WTC11 (cell line): ENCODE data around the gene CD164. TPM values are rescaled to one million over a fixed set of nuclear protein-coding genes. Genes with fewer than 3 reads are reported as not detected.

Experiments used
- ATAC-seq: fragments of 200-7000 bp; cut with Tn5 transposase; 2 replicates; pipeline ENCODE4 v1.10.0; 2021; ENCODE audit warnings: mild to moderate bottlenecking, moderate library complexity
- CTCF ChIA-PET: fragments of 300-600 bp; sonication (Branson Sonifier 250); formaldehyde crosslinking; loops from one replicate; lab custom pipeline; 2021; ENCODE audit warnings: antibody characterized with exemption; lab: Charles Lee
- POLR2A ChIA-PET: fragments of 350-600 bp; sonication (Branson Sonifier 250); formaldehyde crosslinking; loops from one replicate; lab custom pipeline; 2021; ENCODE audit warnings: antibody characterized with exemption; lab: Charles Lee
- DNase-seq: peaks from one replicate; pipeline ENCODE4 v3.0.0; 2021; ENCODE audit warnings: low spot score
- H3K27ac Mint-ChIP-seq: 2 replicates; pipeline ENCODE4 v1.8.0; 2021; ENCODE audit warnings: mixed read lengths
- H3K27me3 Mint-ChIP-seq: 2 replicates; pipeline ENCODE4 v1.8.0; 2021; ENCODE audit warnings: low read depth, mild to moderate bottlenecking, moderate library complexity, mixed read lengths
- H3K36me3 Mint-ChIP-seq: 2 replicates; pipeline ENCODE4 v1.8.0; 2021; ENCODE audit warnings: mixed read lengths
- H3K4me1 Mint-ChIP-seq: 2 replicates; pipeline ENCODE4 v1.8.0; 2022; ENCODE audit warnings: mixed read lengths
- H3K4me3 Mint-ChIP-seq: 2 replicates; pipeline ENCODE4 v1.8.0; 2021; ENCODE audit warnings: mild to moderate bottlenecking, moderate library complexity, mixed read lengths
- H3K9me3 Mint-ChIP-seq: 2 replicates; pipeline ENCODE4 v1.8.0; 2021; ENCODE audit warnings: mixed read lengths
- AR ChIP-seq: fragments of 250-450 bp; sonication (Bioruptor Pico); IDR thresholded peaks from 2 replicates; pipeline ENCODE4 v1.9.0; 2021; ENCODE audit warnings: mild to moderate bottlenecking
- FOXP4 ChIP-seq: sonication (generic); formaldehyde crosslinking; IDR thresholded peaks from 2 replicates; pipeline ENCODE4 v1.8.0; 2022; ENCODE audit warnings: mild to moderate bottlenecking, missing genetic modification reagents
- IRF1 ChIP-seq: sonication (generic); formaldehyde crosslinking; IDR thresholded peaks from 2 replicates; pipeline ENCODE4 v1.8.0; 2023; ENCODE audit warnings: missing genetic modification reagents
- IRF2 ChIP-seq: sonication (generic); formaldehyde crosslinking; IDR thresholded peaks from 2 replicates; pipeline ENCODE4 v1.8.0; 2022; ENCODE audit warnings: low read depth, missing genetic modification reagents, borderline replicate concordance
- JAZF1 ChIP-seq: fragments of 250-450 bp; sonication (Bioruptor Pico); IDR thresholded peaks from 2 replicates; pipeline ENCODE4 v1.9.0; 2021; ENCODE audit warnings: moderate library complexity, mild to moderate bottlenecking, inconsistent platforms
- JUN ChIP-seq: sonication (generic); formaldehyde crosslinking; IDR thresholded peaks from 2 replicates; pipeline ENCODE4 v1.8.0; 2023; ENCODE audit warnings: mild to moderate bottlenecking, missing genetic modification reagents
- MXD4 ChIP-seq: fragments of 250-450 bp; sonication (Bioruptor Pico); IDR thresholded peaks from 2 replicates; pipeline ENCODE4 v1.8.0; 2021; ENCODE audit warnings: mild to moderate bottlenecking, moderate library complexity, borderline replicate concordance
- NFYB ChIP-seq: sonication (generic); formaldehyde crosslinking; conservative IDR thresholded peaks from 2 replicates; pipeline ENCODE4 v1.8.0; 2022; ENCODE audit warnings: low read depth, missing genetic modification reagents
- PRDM15 ChIP-seq: sonication (generic); formaldehyde crosslinking; IDR thresholded peaks from 2 replicates; pipeline ENCODE4 v1.8.0; 2022; ENCODE audit warnings: missing genetic modification reagents
- RORB ChIP-seq: fragments of 250-450 bp; sonication (Bioruptor Pico); IDR thresholded peaks from 2 replicates; pipeline ENCODE4 v1.9.0; 2021; ENCODE audit warnings: mild to moderate bottlenecking
- SMAD3 ChIP-seq: sonication (generic); formaldehyde crosslinking; IDR thresholded peaks from 2 replicates; pipeline ENCODE4 v1.8.0; 2022; ENCODE audit warnings: missing genetic modification reagents, mild to moderate bottlenecking, borderline replicate concordance
- TEAD1 ChIP-seq: sonication (generic); formaldehyde crosslinking; IDR thresholded peaks from 2 replicates; pipeline ENCODE4 v1.8.0; 2022; ENCODE audit warnings: mild to moderate bottlenecking, missing genetic modification reagents
- ZNF138 ChIP-seq: sonication (generic); formaldehyde crosslinking; conservative IDR thresholded peaks from 2 replicates; pipeline ENCODE4 v1.8.1; 2022; ENCODE audit warnings: mild to moderate bottlenecking, moderate library complexity, missing genetic modification reagents
- ZNF263 ChIP-seq: sonication (generic); formaldehyde crosslinking; IDR thresholded peaks from 2 replicates; pipeline ENCODE4 v1.8.1; 2022; ENCODE audit warnings: low read depth, mild to moderate bottlenecking, moderate library complexity, missing genetic modification reagents
- ZNF425 ChIP-seq: fragments of 250-450 bp; sonication (Bioruptor Pico); conservative IDR thresholded peaks from 2 replicates; pipeline ENCODE4 v1.9.0; 2021; ENCODE audit warnings: mild to moderate bottlenecking
- total RNA-seq: library from RNA; stranded (reverse); gene quantifications from 3 replicates; pipeline ENCODE4 v1.2.3, GENCODE V29; 2021
- TF ChIP-seq, protein P1 (sequence below): sonication (generic); formaldehyde crosslinking; conservative IDR thresholded peaks from 2 replicates; pipeline ENCODE4 v1.8.1; 2023; ENCODE audit warnings: mild to moderate bottlenecking, low read depth, missing genetic modification reagents, moderate library complexity
- TF ChIP-seq, protein P2 (sequence below): sonication (generic); formaldehyde crosslinking; IDR thresholded peaks from 2 replicates; pipeline ENCODE4 v1.8.1; 2022; ENCODE audit warnings: low read depth, missing genetic modification reagents, borderline replicate concordance

The CD164 gene
- total RNA-seq, 1 experiment from 2014 or later: 74.9 TPM

DNA sequence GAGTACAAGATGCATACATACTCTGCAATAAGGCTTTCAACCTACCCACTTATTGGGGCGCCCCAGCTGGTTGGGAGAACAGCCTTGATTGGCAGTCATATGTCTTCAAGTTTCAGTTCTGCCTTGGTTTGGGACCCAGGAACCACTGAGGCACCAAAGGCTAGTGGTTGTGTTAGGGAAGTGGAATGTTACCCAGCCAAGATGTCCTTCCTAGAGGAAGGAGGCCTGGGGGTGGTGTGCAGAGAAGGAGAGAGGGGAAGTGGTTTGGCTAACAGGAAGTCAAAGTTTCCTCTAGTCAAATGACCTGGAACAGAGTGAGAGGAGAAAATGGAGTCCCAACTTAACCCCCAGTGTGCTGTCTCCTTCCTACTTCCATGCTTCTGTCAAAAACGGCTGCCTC lies 59.4 kb downstream of the CD164 start:
- DNase-seq (no peak), ATAC-seq (no peak)
- Mint-ChIP-seq H3K27me3 (no peaks in the 10 kb centered on the region), H3K4me1 (peaks cover 9% of the 10 kb centered on the region; the same call in 1 of the 2 replicates), H3K9me3 (no peaks in the 10 kb centered on the region), H3K4me3 (no peak overlapping the region), H3K36me3 (no peaks in the 10 kb centered on the region), H3K27ac (no peak overlapping the region)
- TF ChIP-seq ZNF263 (CRISPR knock-in tag) (no peak), MXD4 (CRISPR knock-in tag) (no peak), FOXP4 (no peak), AR (CRISPR knock-in tag) (no peak), NFYB (CRISPR knock-in tag) (no peak), IRF2 (CRISPR knock-in tag) (no peak), ZNF138 (CRISPR knock-in tag) (no peak), IRF1 (CRISPR knock-in tag) (no peak), JAZF1 (CRISPR knock-in tag) (no peak), TEAD1 (CRISPR knock-in tag) (no peak)
- TF ChIP-seq, protein P1, sequence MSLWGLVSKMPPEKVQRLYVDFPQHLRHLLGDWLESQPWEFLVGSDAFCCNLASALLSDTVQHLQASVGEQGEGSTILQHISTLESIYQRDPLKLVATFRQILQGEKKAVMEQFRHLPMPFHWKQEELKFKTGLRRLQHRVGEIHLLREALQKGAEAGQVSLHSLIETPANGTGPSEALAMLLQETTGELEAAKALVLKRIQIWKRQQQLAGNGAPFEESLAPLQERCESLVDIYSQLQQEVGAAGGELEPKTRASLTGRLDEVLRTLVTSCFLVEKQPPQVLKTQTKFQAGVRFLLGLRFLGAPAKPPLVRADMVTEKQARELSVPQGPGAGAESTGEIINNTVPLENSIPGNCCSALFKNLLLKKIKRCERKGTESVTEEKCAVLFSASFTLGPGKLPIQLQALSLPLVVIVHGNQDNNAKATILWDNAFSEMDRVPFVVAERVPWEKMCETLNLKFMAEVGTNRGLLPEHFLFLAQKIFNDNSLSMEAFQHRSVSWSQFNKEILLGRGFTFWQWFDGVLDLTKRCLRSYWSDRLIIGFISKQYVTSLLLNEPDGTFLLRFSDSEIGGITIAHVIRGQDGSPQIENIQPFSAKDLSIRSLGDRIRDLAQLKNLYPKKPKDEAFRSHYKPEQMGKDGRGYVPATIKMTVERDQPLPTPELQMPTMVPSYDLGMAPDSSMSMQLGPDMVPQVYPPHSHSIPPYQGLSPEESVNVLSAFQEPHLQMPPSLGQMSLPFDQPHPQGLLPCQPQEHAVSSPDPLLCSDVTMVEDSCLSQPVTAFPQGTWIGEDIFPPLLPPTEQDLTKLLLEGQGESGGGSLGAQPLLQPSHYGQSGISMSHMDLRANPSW: no peak
- ChIA-PET POLR2A (no interaction called here), CTCF (no interaction called here)

- no peak for DNase-seq
- CTCF ChIA-PET: interaction anchor here (0.6 kb wide), 1 partner anchor 134 kb away, joined by 4 read pairs; the partner anchor contains the start of gene MICAL1
- TF ChIP-seq PRDM15 (CRISPR knock-in tag): no peak
- no peak for TF ChIP-seq ZNF425 (CRISPR knock-in tag)
- TF ChIP-seq RORB (CRISPR knock-in tag): no peak
- no peak for TF ChIP-seq JUN
- TF ChIP-seq, protein P2, sequence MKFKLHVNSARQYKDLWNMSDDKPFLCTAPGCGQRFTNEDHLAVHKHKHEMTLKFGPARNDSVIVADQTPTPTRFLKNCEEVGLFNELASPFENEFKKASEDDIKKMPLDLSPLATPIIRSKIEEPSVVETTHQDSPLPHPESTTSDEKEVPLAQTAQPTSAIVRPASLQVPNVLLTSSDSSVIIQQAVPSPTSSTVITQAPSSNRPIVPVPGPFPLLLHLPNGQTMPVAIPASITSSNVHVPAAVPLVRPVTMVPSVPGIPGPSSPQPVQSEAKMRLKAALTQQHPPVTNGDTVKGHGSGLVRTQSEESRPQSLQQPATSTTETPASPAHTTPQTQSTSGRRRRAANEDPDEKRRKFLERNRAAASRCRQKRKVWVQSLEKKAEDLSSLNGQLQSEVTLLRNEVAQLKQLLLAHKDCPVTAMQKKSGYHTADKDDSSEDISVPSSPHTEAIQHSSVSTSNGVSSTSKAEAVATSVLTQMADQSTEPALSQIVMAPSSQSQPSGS (CRISPR knock-in tag): no peak
- TF ChIP-seq SMAD3: no peak
- no peak for TF ChIP-seq NFYB (CRISPR knock-in tag)
Observed at GRCh38 chr6:109321752-109322151, 60.5 kb downstream of the CD164 start.

More at GRCh38 chr6:109321752-109322151, 60.5 kb downstream of the CD164 start:
- Mint-ChIP-seq H3K27me3 (no peaks in the 10 kb centered on the region), H3K36me3 (no peaks in the 10 kb centered on the region), H3K27ac (no peak overlapping the region), H3K9me3 (no peaks in the 10 kb centered on the region), H3K4me1 (peaks cover 9% of the 10 kb centered on the region; the same call in 1 of the 2 replicates), H3K4me3 (no peak overlapping the region)
- no peak for ATAC-seq
- POLR2A ChIA-PET: interaction anchor here (0.5 to 0.7 kb wide), 2 partner anchors 13 to 255 kb away, joined by 3 to 4 read pairs; no protein-coding TSS in a partner anchor
